CD4-positive, alpha-beta T cell treated with Interleukin-21 for 1 hour (primary cell): ENCODE data around the gene CELF4.

ENCODE experiments used
- DNase-seq: peaks from one replicate; pipeline ENCODE4 v3.0.0-alpha.2; 2020

The CELF4 gene

GRCh38 chr18:37565101-37565976 lies at the start of gene CELF4:
Gene CELF4 (minus strand): TSS chr18:37565798.
- no peak for DNase-seq

- DNase-seq: no peak
Observed at GRCh38 chr18:37613253-37613565, 47.6 kb upstream of the CELF4 start.

GRCh38 chr18:37612524-37613252 lies 47.1 kb upstream of the CELF4 start:
- no peak for DNase-seq

GRCh38 chr18:37611614-37612279 lies 46.1 kb upstream of the CELF4 start:
- no peak for DNase-seq

GRCh38 chr18:37608876-37609275 lies 43.3 kb upstream of the CELF4 start:
- no peak for DNase-seq

GRCh38 chr18:37607281-37607680 lies 41.7 kb upstream of the CELF4 start:
- DNase-seq: no peak

- no peak for DNase-seq
Observed at GRCh38 chr18:37604032-37604431, 38.4 kb upstream of the CELF4 start.

GRCh38 chr18:37598966-37599896 lies 33.6 kb upstream of the CELF4 start:
- no peak for DNase-seq

- DNase-seq: no peak
Observed at GRCh38 chr18:37598396-37598795, 32.8 kb upstream of the CELF4 start.

- DNase-seq: no peak
Observed at GRCh38 chr18:37590346-37590745, 24.7 kb upstream of the CELF4 start.

- DNase-seq: no peak
Observed at GRCh38 chr18:37588289-37588688, 22.7 kb upstream of the CELF4 start.

GRCh38 chr18:37586656-37587225 lies 21.1 kb upstream of the CELF4 start:
- no peak for DNase-seq

- DNase-seq: no peak
Observed at GRCh38 chr18:37584952-37585695, 19.5 kb upstream of the CELF4 start.

GRCh38 chr18:37584217-37584616 lies 18.6 kb upstream of the CELF4 start:
- DNase-seq: no peak

- no peak for DNase-seq
Observed at GRCh38 chr18:37582261-37582660, 16.7 kb upstream of the CELF4 start.

- DNase-seq: no peak
Observed at GRCh38 chr18:37578886-37579513, 13.4 kb upstream of the CELF4 start.

- DNase-seq: no peak
Observed at GRCh38 chr18:37578182-37578678, 12.6 kb upstream of the CELF4 start.

- no peak for DNase-seq
Observed at GRCh38 chr18:37577051-37577611, 11.5 kb upstream of the CELF4 start.

- no peak for DNase-seq
Observed at GRCh38 chr18:37575646-37576045, 10.0 kb upstream of the CELF4 start.

- no peak for DNase-seq
Observed at GRCh38 chr18:37574113-37574512, 8.5 kb upstream of the CELF4 start.

- no peak for DNase-seq
Observed at GRCh38 chr18:37572736-37573135, 7.1 kb upstream of the CELF4 start.
